Osteocyte (in vitro differentiated cells): ENCODE data around the gene THSD4. TPM values are rescaled to one million over a fixed set of nuclear protein-coding genes. Genes with fewer than 3 reads are reported as not detected.
"Not testable (repeated sequence)": the region's sequence is repeated elsewhere in the genome, so short reads cannot be mapped to it uniquely, and the experiment has no call there.

Experiments used
- DNase-seq: peaks from one replicate; pipeline ENCODE4 v3.0.0; 2021; ENCODE audit warnings: mixed read lengths; ENCODE audit not compliant: unreplicated experiment; ENCODE audit errors: extremely low spot score
- H3K27ac Mint-ChIP-seq: one replicate; pipeline ENCODE4 v1.8.0; 2021; ENCODE audit warnings: mild to moderate bottlenecking, mixed read lengths; ENCODE audit not compliant: unreplicated experiment
- H3K27me3 Mint-ChIP-seq: one replicate; pipeline ENCODE4 v1.8.0; 2021; ENCODE audit warnings: mixed read lengths; ENCODE audit not compliant: unreplicated experiment
- H3K36me3 Mint-ChIP-seq: one replicate; pipeline ENCODE4 v1.8.0; 2021; ENCODE audit warnings: mixed read lengths; ENCODE audit not compliant: unreplicated experiment
- H3K4me1 Mint-ChIP-seq: one replicate; pipeline ENCODE4 v1.8.0; 2021; ENCODE audit warnings: mixed read lengths; ENCODE audit not compliant: unreplicated experiment
- H3K4me3 Mint-ChIP-seq: one replicate; pipeline ENCODE4 v1.8.0; 2021; ENCODE audit warnings: mild to moderate bottlenecking, moderate library complexity, mixed read lengths; ENCODE audit not compliant: unreplicated experiment
- H3K9me3 Mint-ChIP-seq: one replicate; pipeline ENCODE4 v1.8.0; 2021; ENCODE audit warnings: mixed read lengths; ENCODE audit not compliant: unreplicated experiment
- CTCF ChIP-seq: fragments of 200-600 bp; sonication (generic); IDR thresholded peaks from 2 replicates; pipeline ENCODE4 v1.5.0; 2021; ENCODE audit warnings: antibody characterized with exemption, mild to moderate bottlenecking, moderate library complexity
- total RNA-seq: library from RNA; stranded (reverse); gene quantifications from 2 replicates; pipeline ENCODE4 v1.2.1, GENCODE V29; 2021

The THSD4 gene
- total RNA-seq, 1 donor from 2014 or later = 5.7 TPM

GRCh38 chr15:71437404-71437803, 322.1 kb downstream of the THSD4 start:
- Mint-ChIP-seq H3K9me3 (no peaks in the 10 kb centered on the region), H3K4me1 (peaks cover 12% of the 10 kb centered on the region), H3K27me3 (no peaks in the 10 kb centered on the region), H3K36me3 (no peaks in the 10 kb centered on the region), H3K27ac (no peak overlapping the region), H3K4me3 (no peak overlapping the region)
- no peak for DNase-seq
- no peak for TF ChIP-seq CTCF

- no peaks in the 10 kb centered on the region for H3K36me3 Mint-ChIP-seq
- peaks cover 12% of the 10 kb centered on the region for H3K4me1 Mint-ChIP-seq
- no peaks in the 10 kb centered on the region for H3K9me3 Mint-ChIP-seq
- no peaks in the 10 kb centered on the region for H3K27me3 Mint-ChIP-seq
- no peak overlapping the region for H3K4me3 Mint-ChIP-seq
- H3K27ac Mint-ChIP-seq = no peak overlapping the region
- TF ChIP-seq CTCF = no peak
- DNase-seq = no peak
Measured at GRCh38 chr15:71437919-71438318, 322.6 kb downstream of the THSD4 start.

GRCh38 chr15:71439478-71439877, 324.2 kb downstream of the THSD4 start:
- H3K9me3 Mint-ChIP-seq, H3K36me3 Mint-ChIP-seq, H3K27me3 Mint-ChIP-seq, DNase-seq, H3K4me3 Mint-ChIP-seq, H3K27ac Mint-ChIP-seq: not testable (repeated sequence)
- peaks cover 16% of the 10 kb centered on the region for H3K4me1 Mint-ChIP-seq

- no peaks in the 10 kb centered on the region for H3K27me3 Mint-ChIP-seq
- no peak overlapping the region for H3K27ac Mint-ChIP-seq
- no peak for DNase-seq
- peaks cover 16% of the 10 kb centered on the region for H3K4me1 Mint-ChIP-seq
- no peaks in the 10 kb centered on the region for H3K36me3 Mint-ChIP-seq
- peak; percentile 70 for TF ChIP-seq CTCF
- H3K4me3 Mint-ChIP-seq = no peak overlapping the region
- H3K9me3 Mint-ChIP-seq = no peaks in the 10 kb centered on the region
Measured at GRCh38 chr15:71440489-71441110, 325.3 kb downstream of the THSD4 start.

GRCh38 chr15:71443538-71443937, 328.3 kb downstream of the THSD4 start:
- no peaks in the 10 kb centered on the region for H3K36me3 Mint-ChIP-seq
- H3K9me3 Mint-ChIP-seq = no peaks in the 10 kb centered on the region
- no peak overlapping the region for H3K27ac Mint-ChIP-seq
- DNase-seq = no peak
- no peak overlapping the region for H3K4me3 Mint-ChIP-seq
- no peaks in the 10 kb centered on the region for H3K27me3 Mint-ChIP-seq
- peak; percentile 90 for TF ChIP-seq CTCF
- H3K4me1 Mint-ChIP-seq = peaks cover 18% of the 10 kb centered on the region
